PC-9 (cell line): Measurements from ENCODE around the gene ESPL1. TPM values are rescaled to one million over a fixed set of nuclear protein-coding genes. Genes with fewer than 3 reads are reported as not detected.

Experiments used
- BruUV-seq: library from RNA; stranded (reverse); fragments of 400-500 nt; replicated peaks from 2 replicates; lab custom pipeline; 2021; lab: Mats Ljungman, UMichigan
- CTCF ChIA-PET: fragments of 300-600 bp; sonication (Branson Sonifier 250); formaldehyde crosslinking; loops from one replicate; lab custom pipeline; 2022; ENCODE audit warnings: antibody characterized with exemption; lab: Charles Lee
- POLR2A ChIA-PET: fragments of 300-600 bp; sonication (Branson Sonifier 250); formaldehyde crosslinking; loops from one replicate; lab custom pipeline; 2022; ENCODE audit warnings: antibody characterized with exemption; ENCODE audit not compliant: unreplicated experiment; lab: Charles Lee
- DNase-seq, 2 experiments: peaks; one replicate each; pipeline versions ENCODE4 v3.0.0 to v3.0.0-alpha.2; 2015 to 2022; ENCODE audit warnings: mixed read lengths in 1 of 2
- H2AFZ ChIP-seq: fragments of 200-600 bp; sonication (generic); 2 replicates; pipeline ENCODE4 v1.8.1; 2017; ENCODE audit warnings: antibody characterized with exemption
- H3F3A ChIP-seq: fragments of 200-600 bp; sonication (generic); 2 replicates; pipeline ENCODE4 v1.8.1; 2017; ENCODE audit warnings: antibody characterized with exemption, mild to moderate bottlenecking, low read depth; ENCODE audit not compliant: insufficient read depth
- H3K27ac ChIP-seq: fragments of 200-600 bp; sonication (generic); 2 replicates; pipeline ENCODE4 v1.6.1; 2016; ENCODE audit warnings: mixed run types
- H3K27me3 ChIP-seq: fragments of 200-600 bp; sonication (generic); 2 replicates; pipeline ENCODE4 v1.6.1; 2016; ENCODE audit warnings: low read depth, mixed run types; ENCODE audit not compliant: insufficient read depth
- H3K36me3 ChIP-seq: fragments of 200-600 bp; sonication (generic); 2 replicates; pipeline ENCODE4 v1.6.1; 2016; ENCODE audit warnings: low read depth, mixed run types
- H3K4me1 ChIP-seq: fragments of 200-600 bp; sonication (generic); replicated peaks from 2 replicates; pipeline ENCODE4 v1.6.1; 2016; ENCODE audit warnings: mixed run types; ENCODE audit not compliant: insufficient read depth
- H3K4me2 ChIP-seq: fragments of 200-600 bp; sonication (generic); 2 replicates; pipeline ENCODE4 v1.6.1; 2017; ENCODE audit warnings: mixed run types
- H3K4me3 ChIP-seq: fragments of 200-600 bp; sonication (generic); 2 replicates; pipeline ENCODE4 v1.6.1; 2016; ENCODE audit warnings: mixed run types
- H3K79me2 ChIP-seq: fragments of 200-600 bp; sonication (generic); 2 replicates; pipeline ENCODE4 v1.6.1; 2017; ENCODE audit warnings: low read depth, mixed run types
- H3K9me2 ChIP-seq: fragments of 200-600 bp; sonication (generic); 2 replicates; pipeline ENCODE4 v1.8.1; 2017; ENCODE audit warnings: mild to moderate bottlenecking; ENCODE audit not compliant: insufficient read depth
- H3K9me3 ChIP-seq: fragments of 200-600 bp; sonication (generic); 2 replicates; pipeline ENCODE4 v1.8.1; 2016; ENCODE audit warnings: low read depth; ENCODE audit not compliant: insufficient read depth
- H4K20me1 ChIP-seq: fragments of 200-600 bp; sonication (generic); 2 replicates; pipeline ENCODE4 v1.8.1; 2017; ENCODE audit not compliant: insufficient read depth
- EZH2 ChIP-seq: fragments of 200-600 bp; sonication (generic); IDR thresholded peaks from 2 replicates; pipeline ENCODE4 v1.8.0; 2017; ENCODE audit warnings: antibody characterized with exemption, low read depth
- intact Hi-C: fragments of 100-400 bp; cut with micrococcal nuclease; formaldehyde crosslinking; loops from one replicate; pipeline ENCODE4 v1.10.0; 2022; ENCODE audit not compliant: unreplicated experiment
- total RNA-seq: library from RNA; stranded (reverse); gene quantifications from 2 replicates; pipeline ENCODE4 v1.2.3, GENCODE V29; 2021
- TF ChIP-seq, protein P1 (sequence below): fragments of 200-600 bp; sonication (generic); conservative IDR thresholded peaks from 2 replicates; pipeline ENCODE4 v1.6.1; 2017; ENCODE audit warnings: mixed run types, antibody characterized with exemption, mild to moderate bottlenecking, moderate library complexity

Gene ESPL1
- total RNA-seq, 1 experiment from 2014 or later, result 42.0 TPM

DNA sequence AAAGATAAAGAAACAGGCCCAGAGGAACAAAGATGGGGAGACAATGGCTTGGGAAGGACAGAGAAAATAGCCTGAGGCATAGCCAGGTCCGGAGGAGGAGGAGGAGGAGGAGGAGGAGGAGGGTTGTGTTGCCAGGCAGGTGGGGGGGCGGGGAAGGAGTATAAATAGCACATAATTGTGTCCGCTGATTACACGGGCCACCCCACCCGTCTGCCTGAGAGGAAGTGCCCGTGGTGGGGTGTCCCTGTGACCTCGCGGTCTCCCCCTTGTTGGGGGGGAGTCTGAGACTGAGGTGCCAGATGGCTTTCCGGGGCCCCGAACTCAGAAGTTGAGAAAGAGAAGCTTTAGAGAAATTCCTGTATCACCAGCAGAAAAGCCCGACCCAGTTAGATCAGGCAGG lies 69.9 kb downstream of the ESPL1 start:
- intact Hi-C loops, result no loop called here
- no TSS peak for BruUV-seq
- POLR2A ChIA-PET, result no interaction called here

DNA sequence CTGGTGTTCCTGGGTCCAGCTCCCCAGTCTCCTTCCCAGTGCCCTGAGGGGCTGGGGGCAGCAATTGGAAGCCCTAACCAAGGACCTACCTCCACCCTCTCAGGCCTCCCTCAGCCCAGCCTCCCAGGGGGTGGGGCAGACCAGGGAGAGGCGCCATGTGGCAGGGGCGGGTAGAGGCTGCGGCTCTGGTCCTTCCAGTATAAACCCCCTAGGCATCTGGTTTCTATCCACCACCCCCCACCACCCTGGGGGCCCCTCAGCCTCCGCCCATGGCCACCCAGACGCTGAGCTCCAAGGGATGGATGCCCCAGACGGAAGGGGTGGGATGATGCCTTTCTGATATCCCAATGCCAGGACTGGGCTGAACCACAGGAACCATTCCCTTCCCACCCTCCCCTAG lies 70.8 kb downstream of the ESPL1 start:
- ChIA-PET CTCF (no interaction called here), POLR2A (no interaction called here)
- no peaks in the 10 kb centered on the region for H3K36me3 ChIP-seq
- H3K9me3 ChIP-seq, result no peaks in the 10 kb centered on the region
- BruUV-seq, result no TSS peak
- no peak for TF ChIP-seq EZH2
- TF ChIP-seq, protein P1, sequence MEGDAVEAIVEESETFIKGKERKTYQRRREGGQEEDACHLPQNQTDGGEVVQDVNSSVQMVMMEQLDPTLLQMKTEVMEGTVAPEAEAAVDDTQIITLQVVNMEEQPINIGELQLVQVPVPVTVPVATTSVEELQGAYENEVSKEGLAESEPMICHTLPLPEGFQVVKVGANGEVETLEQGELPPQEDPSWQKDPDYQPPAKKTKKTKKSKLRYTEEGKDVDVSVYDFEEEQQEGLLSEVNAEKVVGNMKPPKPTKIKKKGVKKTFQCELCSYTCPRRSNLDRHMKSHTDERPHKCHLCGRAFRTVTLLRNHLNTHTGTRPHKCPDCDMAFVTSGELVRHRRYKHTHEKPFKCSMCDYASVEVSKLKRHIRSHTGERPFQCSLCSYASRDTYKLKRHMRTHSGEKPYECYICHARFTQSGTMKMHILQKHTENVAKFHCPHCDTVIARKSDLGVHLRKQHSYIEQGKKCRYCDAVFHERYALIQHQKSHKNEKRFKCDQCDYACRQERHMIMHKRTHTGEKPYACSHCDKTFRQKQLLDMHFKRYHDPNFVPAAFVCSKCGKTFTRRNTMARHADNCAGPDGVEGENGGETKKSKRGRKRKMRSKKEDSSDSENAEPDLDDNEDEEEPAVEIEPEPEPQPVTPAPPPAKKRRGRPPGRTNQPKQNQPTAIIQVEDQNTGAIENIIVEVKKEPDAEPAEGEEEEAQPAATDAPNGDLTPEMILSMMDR, result no peak
- no peak overlapping the region for H3K27ac ChIP-seq
- no peak overlapping the region for H2AFZ ChIP-seq
- no peaks in the 10 kb centered on the region for H4K20me1 ChIP-seq
- no peaks in the 10 kb centered on the region for H3K9me2 ChIP-seq
- H3K27me3 ChIP-seq, result peaks cover 49% of the 10 kb centered on the region
- no peak for DNase-seq
- no peaks in the 10 kb centered on the region for H3K4me1 ChIP-seq
- H3K4me2 ChIP-seq, result no peak overlapping the region
- H3K79me2 ChIP-seq, result no peaks in the 10 kb centered on the region
- intact Hi-C loops, result no loop called here
- H3F3A ChIP-seq, result no peaks in the 10 kb centered on the region
- H3K4me3 ChIP-seq, result no peak overlapping the region

More for the DNA sequence above, 69.9 kb downstream of the ESPL1 start:
- H3K4me3 ChIP-seq, result no peak overlapping the region
- H3K9me3 ChIP-seq, result no peaks in the 10 kb centered on the region
- CTCF ChIA-PET, result no interaction called here
- H2AFZ ChIP-seq, result no peak overlapping the region
- no peak overlapping the region for H3K4me2 ChIP-seq
- H3K79me2 ChIP-seq, result no peaks in the 10 kb centered on the region
- H4K20me1 ChIP-seq, result no peaks in the 10 kb centered on the region
- no peaks in the 10 kb centered on the region for H3K9me2 ChIP-seq
- H3K27me3 ChIP-seq, result peaks cover 52% of the 10 kb centered on the region
- H3F3A ChIP-seq, result no peaks in the 10 kb centered on the region
- no peak for DNase-seq
- no peaks in the 10 kb centered on the region for H3K4me1 ChIP-seq
- TF ChIP-seq, protein P1, result no peak
- TF ChIP-seq EZH2, result no peak
- no peaks in the 10 kb centered on the region for H3K36me3 ChIP-seq
- no peak overlapping the region for H3K27ac ChIP-seq

DNA sequence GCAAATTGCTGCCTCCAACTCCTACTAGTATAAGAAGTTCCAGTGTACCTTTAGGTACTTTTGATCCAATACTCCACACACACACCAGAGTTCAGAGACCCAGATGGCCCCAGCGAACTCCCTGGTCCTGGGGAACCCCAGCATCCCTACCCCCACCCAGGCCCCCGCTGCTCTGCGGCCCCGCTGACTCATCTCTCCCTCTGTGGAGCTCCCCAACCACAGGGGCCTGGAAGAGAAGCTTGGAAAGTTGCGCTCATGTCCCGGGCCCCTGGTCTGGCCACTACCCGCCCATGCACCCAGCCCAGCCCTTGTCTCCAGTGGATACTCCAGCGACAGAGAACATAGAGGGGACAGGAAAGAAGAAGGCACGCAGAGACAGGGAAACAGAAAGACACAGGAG lies 72.3 kb downstream of the ESPL1 start:
- Histone ChIP-seq H3K36me3 (no peaks in the 10 kb centered on the region), H3K27ac (no peak overlapping the region), H3K4me1 (no peaks in the 10 kb centered on the region), H3K4me3 (no peak overlapping the region), H3K9me3 (no peaks in the 10 kb centered on the region), H4K20me1 (no peaks in the 10 kb centered on the region), H3K4me2 (no peak overlapping the region), H3K27me3 (peaks cover 56% of the 10 kb centered on the region), H3K79me2 (no peaks in the 10 kb centered on the region), H3K9me2 (no peaks in the 10 kb centered on the region), H2AFZ (no peak overlapping the region), H3F3A (no peaks in the 10 kb centered on the region; the same call in 1 of the 2 replicates)
- intact Hi-C loops, result no loop called here
- BruUV-seq, result no TSS peak
- no peak for DNase-seq
- ChIA-PET CTCF (no interaction called here), POLR2A (no interaction called here)
- TF ChIP-seq, protein P1, result no peak
- TF ChIP-seq EZH2, result no peak

Other genes starting within 250 kb of the ESPL1 start
- gene TNS2, start 218.2 kb upstream of the ESPL1 start, total RNA-seq, result 8.5 and 11.5 TPM in 2 replicates
- gene SPRYD3, start 188.9 kb upstream of the ESPL1 start, total RNA-seq, result 15.2 and 17.2 TPM in 2 replicates
- gene IGFBP6, start 170.6 kb upstream of the ESPL1 start, total RNA-seq, result 290 and 333 TPM in 2 replicates
- 0.70 and 0.79 TPM in 2 replicates for gene SOAT2, start 164.8 kb upstream of the ESPL1 start, total RNA-seq
- 48.3 and 65.8 TPM in 2 replicates for gene ZNF740, start 87.6 kb upstream of the ESPL1 start, total RNA-seq
- 33.1 and 49.0 TPM in 2 replicates for gene CSAD, start 87.4 kb upstream of the ESPL1 start, total RNA-seq
- 2.4 and 3.3 TPM in 2 replicates for gene ITGB7, start 61.0 kb upstream of the ESPL1 start, total RNA-seq
- 118 and 124 TPM in 2 replicates for gene RARG, start 36.1 kb upstream of the ESPL1 start, total RNA-seq
- gene PFDN5, start 27.2 kb downstream of the ESPL1 start, total RNA-seq, result 291 and 303 TPM in 2 replicates
- gene MYG1, start 31.4 kb downstream of the ESPL1 start, total RNA-seq, result 67.2 and 82.5 TPM in 2 replicates
- 53.4 and 67.3 TPM in 2 replicates for gene AAAS, start 53.3 kb downstream of the ESPL1 start, total RNA-seq
- gene SP7, start 68.1 kb downstream of the ESPL1 start, total RNA-seq, result not detected in 2 replicates
- 72.9 and 118 TPM in 2 replicates for gene SP1, start 111.9 kb downstream of the ESPL1 start, total RNA-seq
- not detected in 2 replicates for gene AMHR2, start 155.6 kb downstream of the ESPL1 start, total RNA-seq
- gene PRR13, start 173.4 kb downstream of the ESPL1 start, total RNA-seq, result 138 and 203 TPM in 2 replicates
- 668 and 833 TPM in 2 replicates for gene PCBP2, start 183.8 kb downstream of the ESPL1 start, total RNA-seq
- 14.7 and 18.3 TPM in 2 replicates for gene MAP3K12, start 231.2 kb downstream of the ESPL1 start, total RNA-seq
- 47.8 and 53.3 TPM in 2 replicates for gene TARBP2, start 233.0 kb downstream of the ESPL1 start, total RNA-seq
- gene NPFF, start 239.2 kb downstream of the ESPL1 start, total RNA-seq, result not detected in 2 replicates